GM18505 (cell line): ENCODE results near the gene AFAP1.
"Not testable (repeated sequence)": the region's sequence is repeated elsewhere in the genome, so short reads cannot be mapped to it uniquely, and the experiment has no call there.

Experiments used
- ATAC-seq: cut with Tn5 transposase; IDR thresholded peaks from one replicate; pipeline ENCODE4 v1.9.1; 2021; ENCODE audit not compliant: unreplicated experiment
- POLR2A ChIP-seq: IDR thresholded peaks from 4 replicates; pipeline ENCODE4 v1.6.1; 2011; ENCODE audit warnings: borderline replicate concordance; ENCODE audit not compliant: insufficient read depth, insufficient read length; ENCODE audit errors: extremely low read depth

The AFAP1 gene

DNA sequence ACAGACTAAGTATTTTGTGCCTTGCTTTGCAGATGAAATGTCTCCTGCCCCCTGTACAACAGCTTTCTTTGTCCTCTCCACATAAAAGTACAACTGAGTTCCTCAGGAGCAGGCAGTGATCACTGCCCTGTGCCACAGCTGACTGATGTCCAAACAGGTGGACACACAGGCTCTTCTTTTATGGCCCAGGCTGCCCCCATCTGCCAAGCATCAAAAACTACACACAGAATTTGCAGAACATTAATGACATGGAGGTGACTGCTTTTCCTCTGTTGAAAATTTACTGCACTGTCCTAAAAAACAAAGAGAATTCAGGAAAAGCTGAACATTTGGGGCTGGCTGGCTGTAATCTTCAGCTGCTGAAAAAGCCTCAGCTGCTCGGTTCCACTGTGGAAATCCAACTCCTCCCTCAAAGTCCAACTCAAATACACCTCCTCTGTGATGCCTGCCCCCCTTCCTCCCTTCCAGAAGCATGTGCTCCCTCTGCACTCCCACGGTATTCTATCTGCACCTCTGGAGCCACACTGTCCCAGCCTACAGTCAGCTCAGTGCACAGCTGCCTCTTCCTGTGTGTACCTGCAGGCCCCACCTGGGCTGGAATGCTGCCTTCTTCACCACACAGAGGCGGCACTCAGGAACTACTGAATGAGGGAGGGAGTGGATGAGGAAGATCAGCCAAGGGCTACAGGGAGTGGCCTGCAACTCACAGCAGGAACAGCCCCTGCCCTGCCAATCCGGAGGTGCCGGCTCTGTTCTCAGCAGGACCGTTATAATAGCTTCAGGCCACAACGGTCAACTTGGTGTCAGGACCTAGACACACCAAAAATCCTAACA, 10.3 kb downstream of the AFAP1 start:
- no peak for TF ChIP-seq POLR2A
- ATAC-seq: no peak

DNA sequence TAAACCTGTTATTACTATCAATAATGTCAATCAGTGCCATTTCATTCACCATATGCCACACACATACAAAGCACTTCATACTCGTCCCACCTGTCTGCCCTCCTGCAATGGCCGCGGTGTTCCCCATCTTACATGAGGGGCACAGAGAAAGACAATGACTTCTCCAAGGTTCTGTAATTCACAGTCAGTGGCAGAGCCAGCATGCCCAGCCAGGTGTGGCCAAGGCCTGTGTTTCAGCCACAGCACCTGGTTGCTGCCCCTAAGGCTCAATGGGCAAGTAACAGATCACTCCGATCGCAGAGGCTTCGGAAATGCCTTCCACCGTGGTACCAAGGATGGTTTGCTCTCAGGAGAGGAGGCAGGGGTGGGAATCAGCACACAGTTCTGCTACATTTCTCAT, 10.9 kb downstream of the AFAP1 start:
- no peak for TF ChIP-seq POLR2A
- no peak for ATAC-seq

- ATAC-seq: no peak
- no peak for TF ChIP-seq POLR2A
Observed at GRCh38 chr4:7926822-7927221, 12.8 kb downstream of the AFAP1 start.

- no peak for ATAC-seq
- TF ChIP-seq POLR2A: no peak
Observed at GRCh38 chr4:7924570-7924969, 15.1 kb downstream of the AFAP1 start.

GRCh38 chr4:7924163-7924562, 15.5 kb downstream of the AFAP1 start:
- TF ChIP-seq POLR2A: no peak

GRCh38 chr4:7922466-7922865, 17.2 kb downstream of the AFAP1 start:
- ATAC-seq: no peak
- TF ChIP-seq POLR2A: no peak

More at GRCh38 chr4:7924163-7924562, 15.5 kb downstream of the AFAP1 start:
- no peak for ATAC-seq

- TF ChIP-seq POLR2A: no peak
- no peak for ATAC-seq
Observed at GRCh38 chr4:7918981-7919380, 20.7 kb downstream of the AFAP1 start.

- ATAC-seq: not testable (repeated sequence)
Observed at GRCh38 chr4:7918187-7918586, 21.5 kb downstream of the AFAP1 start.

GRCh38 chr4:7917669-7918068, 22.0 kb downstream of the AFAP1 start:
- no peak for ATAC-seq
- TF ChIP-seq POLR2A: no peak

- ATAC-seq: no peak
- TF ChIP-seq POLR2A: no peak
Observed at GRCh38 chr4:7915875-7916242, 23.8 kb downstream of the AFAP1 start.

GRCh38 chr4:7912826-7913225, 26.8 kb downstream of the AFAP1 start:
- ATAC-seq: no peak
- TF ChIP-seq POLR2A: no peak

DNA sequence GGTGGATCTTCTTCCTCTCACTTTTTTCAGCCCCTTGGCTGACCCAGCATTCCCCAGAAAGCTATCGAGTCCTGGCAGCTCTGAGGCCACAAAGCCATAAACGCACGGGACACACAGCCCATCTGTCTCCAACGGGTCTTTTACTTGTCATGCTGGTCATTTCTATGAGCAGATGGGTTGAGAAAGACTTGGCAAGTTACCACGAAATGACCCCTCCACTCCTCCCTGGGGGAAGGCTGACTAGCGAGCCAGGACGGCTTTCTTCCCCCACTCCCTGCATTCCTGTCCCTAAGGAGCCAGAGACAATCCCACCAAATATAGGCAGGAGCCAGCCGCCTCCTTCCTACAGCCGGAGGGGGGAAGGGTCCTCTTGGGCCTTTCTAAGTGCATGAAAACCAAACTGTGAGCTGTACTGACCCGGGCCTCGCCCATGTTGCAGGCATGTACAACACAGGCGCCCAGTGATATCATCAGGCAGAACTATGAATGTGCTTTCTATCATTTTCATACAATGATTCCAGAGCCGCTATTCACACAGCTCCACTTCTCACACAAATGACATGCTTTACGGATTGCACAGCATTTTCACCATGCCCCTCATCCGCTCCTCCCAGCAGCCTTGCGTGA, 28.6 kb downstream of the AFAP1 start:
- no peak for ATAC-seq
- TF ChIP-seq POLR2A: no peak

DNA sequence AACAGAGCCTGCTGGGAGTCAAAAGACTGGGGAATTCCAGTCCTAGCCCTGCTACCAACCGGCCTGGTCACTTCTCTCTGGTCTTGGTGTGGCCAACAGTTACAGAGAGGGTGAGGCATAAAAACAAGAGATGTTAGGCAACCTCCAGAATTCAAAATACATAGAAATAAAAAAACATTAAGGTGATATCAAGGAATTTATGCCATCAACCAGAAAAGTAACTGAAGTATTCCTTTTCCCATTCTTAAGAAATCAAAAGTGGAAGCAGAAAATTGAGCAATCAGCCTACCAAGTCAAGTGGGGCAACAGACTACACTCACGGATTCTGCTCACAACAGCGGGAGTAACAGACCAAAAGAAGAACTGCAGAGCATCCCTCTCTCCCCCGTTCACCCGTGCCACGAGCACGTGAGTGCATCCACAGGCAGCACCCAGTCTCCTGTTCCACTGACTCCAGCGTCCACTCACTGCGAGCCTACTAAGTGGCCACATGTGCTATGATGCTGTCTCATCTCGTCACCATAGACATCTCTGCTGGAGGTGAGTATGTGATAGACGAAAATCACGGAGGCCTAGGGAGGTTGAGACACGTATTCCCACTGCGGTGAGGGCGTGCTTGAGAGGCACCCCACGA, 29.3 kb downstream of the AFAP1 start:
- no peak for TF ChIP-seq POLR2A
- ATAC-seq: no peak
